K562 (cell line): ENCODE results near the gene ADPRH.

Experiments used
- CBFA2T3 ChIP-seq: fragments of 450-650 bp; IDR thresholded peaks from 2 replicates; pipeline ENCODE4 v1.6.1; 2017
- CCAR2 ChIP-seq: fragments of 200-400 bp; formaldehyde crosslinking; IDR thresholded peaks from 2 replicates; pipeline ENCODE4 v1.6.1; 2017; ENCODE audit warnings: mild to moderate bottlenecking, low read depth, low read length
- CREB1 ChIP-seq, 2 experiments: sonication (generic) in 1 of 2; formaldehyde crosslinking in 1 of 2; IDR thresholded peaks; 2 replicates each; pipeline versions ENCODE4 v1.6.1 to v1.8.0; 2012 to 2022; ENCODE audit warnings: inconsistent platforms in 1 of 2, mild to moderate bottlenecking in 1 of 2, missing genetic modification reagents in 1 of 2, moderate library complexity in 1 of 2
- GATAD2A ChIP-seq: fragments of 450-650 bp; IDR thresholded peaks from 2 replicates; pipeline ENCODE4 v1.6.1; 2017
- GTF2A2 ChIP-seq: IDR thresholded peaks from 2 replicates; pipeline ENCODE4 v1.6.1; 2016; ENCODE audit warnings: mild to moderate bottlenecking, missing genetic modification characterization, missing compliant biosample characterization
- MEIS2 ChIP-seq: fragments of 450-650 bp; IDR thresholded peaks from 2 replicates; pipeline ENCODE4 v1.6.1; 2014; ENCODE audit warnings: mild to moderate bottlenecking; ENCODE audit not compliant: partially characterized antibody
- NFE2L1 ChIP-seq: fragments of 450-650 bp; IDR thresholded peaks from 2 replicates; pipeline ENCODE4 v1.6.1; 2016; ENCODE audit warnings: missing genetic modification characterization, low read depth, mild to moderate bottlenecking, missing compliant biosample characterization, moderate library complexity, borderline replicate concordance
- SP1 ChIP-seq: sonication (generic); formaldehyde crosslinking; IDR thresholded peaks from 2 replicates; pipeline ENCODE4 v1.8.1; 2022; ENCODE audit warnings: mild to moderate bottlenecking, missing genetic modification reagents
- SRSF1 ChIP-seq: fragments of 200-400 bp; formaldehyde crosslinking; IDR thresholded peaks from 2 replicates; pipeline ENCODE4 v1.6.1; 2017; ENCODE audit warnings: mild to moderate bottlenecking, low read depth, low read length, moderate library complexity
- ZFP91 ChIP-seq: sonication (generic); formaldehyde crosslinking; IDR thresholded peaks from 2 replicates; pipeline ENCODE4 v1.8.0; 2022; ENCODE audit warnings: mild to moderate bottlenecking, missing genetic modification reagents
- ZNF384 ChIP-seq: IDR thresholded peaks from 2 replicates; pipeline ENCODE4 v1.6.1; 2012; ENCODE audit warnings: low read depth, low read length, improper control_type of control experiment
- ZNF511 ChIP-seq: sonication (generic); formaldehyde crosslinking; IDR thresholded peaks from 2 replicates; pipeline ENCODE4 v1.8.0; 2022; ENCODE audit warnings: mild to moderate bottlenecking, missing genetic modification reagents
- TF ChIP-seq, protein P1 (sequence below), 2 experiments: fragments of 450-650 bp; formaldehyde crosslinking in 1 of 2; IDR thresholded peaks; 2 replicates each; pipeline versions ENCODE4 v1.4.0 to v1.6.1; 2014 to 2020; ENCODE audit warnings: mild to moderate bottlenecking in 2 of 2, borderline replicate concordance in 1 of 2, low read depth in 1 of 2

DNA sequence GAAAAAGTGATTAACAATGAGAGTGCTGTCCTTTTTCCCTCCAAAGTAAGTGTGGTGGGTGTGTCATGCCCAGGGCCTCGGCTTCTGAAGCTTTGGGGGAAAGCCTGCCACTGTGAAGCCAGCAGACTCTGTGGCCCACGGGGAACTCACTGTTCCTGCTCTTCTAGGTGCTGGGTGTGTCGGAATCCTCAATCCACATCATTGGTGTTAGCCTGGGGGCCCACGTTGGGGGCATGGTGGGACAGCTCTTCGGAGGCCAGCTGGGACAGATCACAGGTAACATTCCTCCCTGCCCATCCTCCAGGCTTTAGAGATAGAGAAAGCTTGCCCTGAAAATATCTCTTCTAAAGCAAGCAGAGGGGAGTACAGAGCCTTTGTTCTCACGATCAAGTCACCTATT lies 30.0 kb downstream of the ADPRH start:
- no peak for TF ChIP-seq SRSF1
- TF ChIP-seq GATAD2A, result no peak
- TF ChIP-seq CREB1 (IDR thresholded peaks at IDR 0.05), result no peak
- TF ChIP-seq CREB1 (CRISPR knock-in tag; IDR thresholded peaks at IDR 0.05), result no peak
- TF ChIP-seq CCAR2, result no peak
- no peak for TF ChIP-seq ZFP91 (CRISPR knock-in tag)
- TF ChIP-seq NFE2L1, result no peak
- no peak for TF ChIP-seq GTF2A2 (tag)
- no peak for TF ChIP-seq ZNF511
- TF ChIP-seq MEIS2, result no peak
- TF ChIP-seq, protein P1, sequence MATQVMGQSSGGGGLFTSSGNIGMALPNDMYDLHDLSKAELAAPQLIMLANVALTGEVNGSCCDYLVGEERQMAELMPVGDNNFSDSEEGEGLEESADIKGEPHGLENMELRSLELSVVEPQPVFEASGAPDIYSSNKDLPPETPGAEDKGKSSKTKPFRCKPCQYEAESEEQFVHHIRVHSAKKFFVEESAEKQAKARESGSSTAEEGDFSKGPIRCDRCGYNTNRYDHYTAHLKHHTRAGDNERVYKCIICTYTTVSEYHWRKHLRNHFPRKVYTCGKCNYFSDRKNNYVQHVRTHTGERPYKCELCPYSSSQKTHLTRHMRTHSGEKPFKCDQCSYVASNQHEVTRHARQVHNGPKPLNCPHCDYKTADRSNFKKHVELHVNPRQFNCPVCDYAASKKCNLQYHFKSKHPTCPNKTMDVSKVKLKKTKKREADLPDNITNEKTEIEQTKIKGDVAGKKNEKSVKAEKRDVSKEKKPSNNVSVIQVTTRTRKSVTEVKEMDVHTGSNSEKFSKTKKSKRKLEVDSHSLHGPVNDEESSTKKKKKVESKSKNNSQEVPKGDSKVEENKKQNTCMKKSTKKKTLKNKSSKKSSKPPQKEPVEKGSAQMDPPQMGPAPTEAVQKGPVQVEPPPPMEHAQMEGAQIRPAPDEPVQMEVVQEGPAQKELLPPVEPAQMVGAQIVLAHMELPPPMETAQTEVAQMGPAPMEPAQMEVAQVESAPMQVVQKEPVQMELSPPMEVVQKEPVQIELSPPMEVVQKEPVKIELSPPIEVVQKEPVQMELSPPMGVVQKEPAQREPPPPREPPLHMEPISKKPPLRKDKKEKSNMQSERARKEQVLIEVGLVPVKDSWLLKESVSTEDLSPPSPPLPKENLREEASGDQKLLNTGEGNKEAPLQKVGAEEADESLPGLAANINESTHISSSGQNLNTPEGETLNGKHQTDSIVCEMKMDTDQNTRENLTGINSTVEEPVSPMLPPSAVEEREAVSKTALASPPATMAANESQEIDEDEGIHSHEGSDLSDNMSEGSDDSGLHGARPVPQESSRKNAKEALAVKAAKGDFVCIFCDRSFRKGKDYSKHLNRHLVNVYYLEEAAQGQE (IDR thresholded peaks at IDR 0.05; ENCODE audit: borderline replicate concordance), result no peak
- TF ChIP-seq, protein P1 (CRISPR knock-in tag; IDR thresholded peaks at IDR 0.05; ENCODE audit: low read depth), result no peak
- no peak for TF ChIP-seq SP1 (CRISPR knock-in tag)
- no peak for TF ChIP-seq CBFA2T3
- no peak for TF ChIP-seq ZNF384
